Endothelial cell of umbilical vein (primary cell): ENCODE measurements around the gene SMC1B.
"Not testable (repeated sequence)": the region's sequence is repeated elsewhere in the genome, so short reads cannot be mapped to it uniquely, and the experiment has no call there.

Experiments
- GATA2 ChIP-seq: IDR thresholded peaks from 2 replicates; pipeline ENCODE4 v1.7.0; 2011; ENCODE audit warnings: low read depth, mild to moderate bottlenecking, moderate library complexity, mixed read lengths, low read length; ENCODE audit not compliant: insufficient read length, insufficient read depth
- JUN ChIP-seq: IDR thresholded peaks from 2 replicates; pipeline ENCODE4 v1.6.1; 2011; ENCODE audit warnings: borderline replicate concordance, low read depth; ENCODE audit not compliant: insufficient read length, insufficient read depth
- MAX ChIP-seq: IDR thresholded peaks from 2 replicates; pipeline ENCODE4 v1.6.1; 2011; ENCODE audit not compliant: insufficient read depth, insufficient read length
- MYC ChIP-seq: IDR thresholded peaks from one replicate; pipeline ENCODE4 v1.6.1; 2011; ENCODE audit warnings: mild to moderate bottlenecking, low read depth, low read length
- POLR2A ChIP-seq: IDR thresholded peaks from 2 replicates; pipeline ENCODE4 v1.6.1; 2012; ENCODE audit warnings: low read depth, mild to moderate bottlenecking, control low read depth, low read length
- TF ChIP-seq, protein P1 (sequence below), 2 donors: IDR thresholded peaks; 1 replicate in 1 of 2; 2 replicates in 1 of 2; pipeline ENCODE4 v1.5.1; 2011; ENCODE audit warnings: low read length in 2 of 2, mild to moderate bottlenecking in 2 of 2, moderate library complexity in 2 of 2, control low read depth in 1 of 2, inconsistent platforms in 1 of 2, low read depth in 1 of 2; ENCODE audit not compliant: insufficient read depth in 1 of 2; ENCODE audit errors: extremely low read depth in 1 of 2

- TF ChIP-seq, protein P1, sequence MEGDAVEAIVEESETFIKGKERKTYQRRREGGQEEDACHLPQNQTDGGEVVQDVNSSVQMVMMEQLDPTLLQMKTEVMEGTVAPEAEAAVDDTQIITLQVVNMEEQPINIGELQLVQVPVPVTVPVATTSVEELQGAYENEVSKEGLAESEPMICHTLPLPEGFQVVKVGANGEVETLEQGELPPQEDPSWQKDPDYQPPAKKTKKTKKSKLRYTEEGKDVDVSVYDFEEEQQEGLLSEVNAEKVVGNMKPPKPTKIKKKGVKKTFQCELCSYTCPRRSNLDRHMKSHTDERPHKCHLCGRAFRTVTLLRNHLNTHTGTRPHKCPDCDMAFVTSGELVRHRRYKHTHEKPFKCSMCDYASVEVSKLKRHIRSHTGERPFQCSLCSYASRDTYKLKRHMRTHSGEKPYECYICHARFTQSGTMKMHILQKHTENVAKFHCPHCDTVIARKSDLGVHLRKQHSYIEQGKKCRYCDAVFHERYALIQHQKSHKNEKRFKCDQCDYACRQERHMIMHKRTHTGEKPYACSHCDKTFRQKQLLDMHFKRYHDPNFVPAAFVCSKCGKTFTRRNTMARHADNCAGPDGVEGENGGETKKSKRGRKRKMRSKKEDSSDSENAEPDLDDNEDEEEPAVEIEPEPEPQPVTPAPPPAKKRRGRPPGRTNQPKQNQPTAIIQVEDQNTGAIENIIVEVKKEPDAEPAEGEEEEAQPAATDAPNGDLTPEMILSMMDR (IDR thresholded peaks at IDR 0.05; ENCODE audit: extremely low read depth in 1 of 2, insufficient read depth in 1 of 2, low read depth in 1 of 2, low read length in 2 of 2) = not testable (repeated sequence)
- not testable (repeated sequence) for TF ChIP-seq GATA2, POLR2A, MYC, JUN, MAX
Measured at GRCh38 chr22:45447596-45447995, 34.2 kb upstream of the SMC1B start.
